Kidney glomerular epithelial cell (primary cell): ENCODE data around the gene GCGR.
"Not testable (repeated sequence)": the region's sequence is repeated elsewhere in the genome, so short reads cannot be mapped to it uniquely, and the experiment has no call there.

Experiments used
- DNase-seq: peaks from one replicate; lab custom pipeline; 2025; lab: John Stamatoyannopoulos, UW

GCGR gene

GRCh38 chr17:81831957-81832607, 28.1 kb downstream of the GCGR start:
- no peak for DNase-seq

GRCh38 chr17:81832608-81833159, 28.7 kb downstream of the GCGR start:
- DNase-seq = peak; percentile 3

- DNase-seq = peak; percentile 50
Measured at GRCh38 chr17:81833160-81833920, 29.4 kb downstream of the GCGR start, which contains the start of gene MCRIP1. Gene MCRIP1 (minus strand): TSS chr17:81833291. CDS start chr17:81824506, 8,785 bp downstream.

GRCh38 chr17:81833921-81834830, 30.2 kb downstream of the GCGR start:
- no peak for DNase-seq

GRCh38 chr17:81834831-81835267, 30.9 kb downstream of the GCGR start, which contains the start of gene PPP1R27:
Gene PPP1R27 (minus strand): TSS chr17:81835050. CDS start chr17:81834953, 97 bp downstream.
- no peak for DNase-seq

- DNase-seq = no peak
Measured at GRCh38 chr17:81837641-81838040, 33.7 kb downstream of the GCGR start.

- no peak for DNase-seq
Measured at GRCh38 chr17:81838753-81839255, 34.9 kb downstream of the GCGR start.

GRCh38 chr17:81839301-81839700, 35.4 kb downstream of the GCGR start:
- no peak for DNase-seq

- DNase-seq = not testable (repeated sequence)
Measured at GRCh38 chr17:81840059-81840458, 36.1 kb downstream of the GCGR start.

- DNase-seq = no peak
Measured at GRCh38 chr17:81840826-81841778, 37.2 kb downstream of the GCGR start.

- DNase-seq = no peak
Measured at GRCh38 chr17:81841866-81842265, 37.9 kb downstream of the GCGR start.

GRCh38 chr17:81842378-81842724, 38.4 kb downstream of the GCGR start:
- DNase-seq = no peak

GRCh38 chr17:81842725-81843504, 39.0 kb downstream of the GCGR start:
- no peak for DNase-seq

- DNase-seq = no peak
Measured at GRCh38 chr17:81843713-81844326, 39.9 kb downstream of the GCGR start.

GRCh38 chr17:81844327-81844851, 40.4 kb downstream of the GCGR start:
- DNase-seq = no peak

GRCh38 chr17:81844887-81845286, 40.9 kb downstream of the GCGR start:
- no peak for DNase-seq

GRCh38 chr17:81845361-81845760, 41.4 kb downstream of the GCGR start:
- no peak for DNase-seq

GRCh38 chr17:81845881-81846742, 42.2 kb downstream of the GCGR start:
- no peak for DNase-seq
